ENCODE measurements around the gene RCVRN.

The RCVRN gene
- total RNA-seq, result 0 reads per million in 2 donors

DNA sequence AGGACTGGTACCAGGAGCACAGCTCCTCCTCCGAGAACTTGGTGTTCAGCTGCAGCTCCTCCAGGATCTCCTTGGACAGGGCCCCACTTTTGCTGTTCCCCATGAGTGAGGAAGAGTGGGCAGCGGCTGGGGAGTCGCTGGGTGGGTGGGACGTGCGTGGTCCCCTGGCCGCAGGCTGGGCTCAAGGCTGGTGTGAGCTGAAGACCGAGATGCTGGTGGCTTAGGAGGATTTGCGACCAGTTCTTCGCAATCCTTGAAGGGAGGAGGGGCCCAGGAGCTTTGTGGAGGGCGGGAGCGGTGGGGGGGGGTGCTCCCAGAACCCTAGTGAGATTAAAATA is at the start of gene RCVRN:
Gene RCVRN (minus strand): TSS at position 194 of the 338 bp plus-strand sequence. CDS start 91 bp downstream, at position 103.
- no peak for DNase-seq

DNA sequence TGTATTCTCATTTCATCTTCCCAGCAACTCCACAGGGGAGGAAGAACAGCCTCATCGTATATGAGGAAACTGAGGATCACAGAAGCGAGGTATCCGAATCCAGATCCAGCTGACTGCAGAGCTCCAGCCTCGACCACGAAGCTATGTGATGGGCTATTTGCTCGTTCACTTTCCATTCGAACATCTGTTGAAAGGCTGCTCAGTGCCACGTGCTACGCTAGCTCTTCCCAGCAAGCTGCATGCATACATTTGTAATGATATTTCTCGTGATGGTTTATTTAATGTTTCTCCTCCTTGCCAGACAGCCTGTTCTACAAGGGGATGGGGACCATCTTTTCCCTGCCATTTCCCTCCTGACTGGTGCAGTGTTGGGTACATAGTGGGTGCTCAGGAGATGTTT is 48.4 kb upstream of the RCVRN start:
- no peak for DNase-seq

DNA sequence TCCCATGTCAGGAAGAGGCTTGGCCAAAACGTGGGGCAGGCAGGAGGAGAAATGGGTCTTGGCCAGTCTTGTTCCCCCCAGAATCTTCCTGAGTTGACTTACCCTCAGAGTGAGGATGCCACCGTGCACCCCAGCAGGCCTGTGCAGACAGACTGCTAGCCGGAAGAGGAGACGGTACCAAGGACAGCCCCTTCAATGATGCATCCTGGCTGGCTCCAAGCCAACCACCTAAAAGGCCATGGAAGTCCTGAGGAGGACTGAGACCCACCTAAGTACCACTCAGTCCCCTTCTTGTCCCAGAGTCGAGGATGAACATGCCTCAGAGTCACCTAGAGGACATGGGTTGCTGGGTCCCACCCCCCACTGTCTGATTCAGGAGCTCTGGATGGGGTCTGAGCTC is 46.7 kb upstream of the RCVRN start:
- DNase-seq, result no peak

DNA sequence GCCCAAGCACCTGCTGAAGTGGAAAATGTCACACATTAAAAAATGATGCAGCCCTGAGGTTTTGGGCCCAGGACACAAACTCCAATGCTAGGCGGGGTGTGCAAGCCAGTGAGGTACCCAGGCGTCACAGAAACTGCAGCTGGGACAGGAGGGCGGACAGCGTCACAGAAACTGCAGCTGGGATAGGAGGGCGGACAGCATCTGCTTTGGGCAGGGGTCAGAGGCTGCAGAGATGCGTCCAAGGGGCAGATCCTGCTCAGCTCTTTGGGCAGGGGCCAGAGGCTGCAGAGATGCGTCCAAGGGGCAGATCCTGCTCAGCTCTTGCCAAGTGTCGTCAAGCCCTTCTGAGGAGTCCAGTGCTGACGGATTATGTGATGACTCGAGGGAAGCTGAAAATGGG is 43.9 kb upstream of the RCVRN start:
- DNase-seq, result no peak

DNA sequence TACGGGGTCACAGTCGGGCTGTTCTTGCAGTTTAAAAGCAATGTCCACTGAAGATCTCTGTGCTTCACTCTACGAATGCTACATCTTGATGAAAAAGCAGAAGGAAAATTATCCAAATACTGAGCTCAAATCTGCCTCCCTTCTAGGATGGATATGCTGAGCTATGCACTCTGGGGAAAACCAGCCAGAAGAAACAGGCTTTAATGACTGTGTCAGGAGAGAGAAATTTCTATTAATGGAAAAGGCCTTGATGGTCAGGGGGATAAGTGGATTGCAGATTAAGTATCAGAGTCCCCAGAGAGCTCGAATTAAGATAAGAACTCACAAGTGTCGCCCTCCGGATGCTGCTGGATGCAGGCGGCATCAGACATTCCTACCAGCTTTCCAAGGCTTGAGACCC is 39.6 kb upstream of the RCVRN start:
- DNase-seq, result no peak

DNA sequence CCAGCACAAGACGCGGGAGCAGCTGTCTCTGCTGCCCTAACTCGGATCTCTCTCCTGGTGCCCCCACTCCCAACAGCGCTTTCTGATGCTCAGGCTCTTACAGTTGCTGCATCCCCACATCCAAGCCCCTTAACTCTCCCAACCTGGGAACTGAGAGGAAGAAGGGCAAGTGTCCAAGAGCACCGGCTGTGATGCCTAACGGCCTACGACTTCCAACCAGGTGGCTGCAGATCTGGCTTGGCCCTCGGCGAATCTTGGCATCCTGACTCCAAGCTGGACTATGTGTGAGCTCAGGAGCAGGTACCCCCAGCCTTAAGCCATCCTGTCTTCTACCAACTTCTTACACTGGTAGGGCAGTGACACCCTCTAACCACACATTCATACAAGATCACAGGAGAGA is 38.3 kb upstream of the RCVRN start:
- DNase-seq, result no peak

DNA sequence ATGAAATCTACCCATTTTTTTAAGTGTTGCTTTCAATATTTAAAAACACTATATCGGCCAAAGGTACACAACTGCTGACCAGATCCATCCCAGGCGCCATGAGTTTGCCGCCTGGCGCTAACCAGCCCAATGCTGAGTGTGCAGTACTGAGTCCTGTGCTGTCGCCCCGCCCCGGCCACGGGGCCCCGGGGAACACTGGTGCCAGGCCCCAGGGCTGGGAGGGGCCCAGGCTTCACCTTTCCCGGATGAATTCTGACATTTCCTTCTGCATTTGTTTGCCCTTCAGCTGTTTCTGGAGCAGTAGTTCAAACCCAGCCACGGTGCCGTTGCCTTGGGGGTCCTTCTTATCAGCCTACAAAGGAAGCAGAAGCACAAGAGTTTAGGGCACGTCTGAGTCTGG is 37.8 kb upstream of the RCVRN start:
- no peak for DNase-seq

DNA sequence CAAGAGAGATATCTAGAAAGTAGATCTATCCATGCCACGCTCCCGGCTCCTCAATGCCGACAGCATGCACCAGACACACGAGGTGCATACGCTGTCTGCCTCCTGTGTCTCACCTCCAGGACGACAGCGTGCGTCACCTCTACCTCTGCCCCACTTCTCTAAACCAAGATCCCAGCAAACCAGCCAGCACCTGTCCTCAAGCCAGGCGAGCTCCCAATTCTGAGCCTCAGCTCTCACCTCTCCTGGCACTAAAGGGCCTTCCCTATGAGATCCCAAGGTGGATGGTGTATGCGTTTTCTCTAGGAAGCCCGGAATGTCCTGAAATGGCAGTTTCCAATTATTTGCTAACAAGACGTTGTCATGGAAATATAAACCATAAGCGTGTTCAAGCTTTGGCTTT is 36.2 kb upstream of the RCVRN start:
- DNase-seq, result no peak

DNA sequence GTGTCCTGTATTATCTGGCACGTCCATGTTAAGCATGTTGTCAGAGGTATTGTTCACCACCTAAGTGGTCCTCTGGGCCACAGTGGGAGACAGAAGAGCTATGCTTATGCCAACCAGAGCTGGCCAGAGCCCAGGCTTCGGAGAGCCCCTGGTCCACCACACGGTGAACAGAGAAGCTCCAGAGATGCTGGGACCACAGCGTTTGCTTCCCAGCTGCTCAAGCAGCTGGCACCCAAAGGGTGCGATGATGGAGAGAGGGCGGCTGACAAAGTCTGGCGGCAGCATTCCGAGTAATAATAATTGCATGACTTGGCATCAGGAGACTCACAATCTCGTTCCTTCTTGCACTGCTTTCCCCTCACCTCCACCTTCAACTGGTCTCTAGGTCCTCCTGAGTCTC is 35.8 kb upstream of the RCVRN start:
- DNase-seq, result no peak

DNA sequence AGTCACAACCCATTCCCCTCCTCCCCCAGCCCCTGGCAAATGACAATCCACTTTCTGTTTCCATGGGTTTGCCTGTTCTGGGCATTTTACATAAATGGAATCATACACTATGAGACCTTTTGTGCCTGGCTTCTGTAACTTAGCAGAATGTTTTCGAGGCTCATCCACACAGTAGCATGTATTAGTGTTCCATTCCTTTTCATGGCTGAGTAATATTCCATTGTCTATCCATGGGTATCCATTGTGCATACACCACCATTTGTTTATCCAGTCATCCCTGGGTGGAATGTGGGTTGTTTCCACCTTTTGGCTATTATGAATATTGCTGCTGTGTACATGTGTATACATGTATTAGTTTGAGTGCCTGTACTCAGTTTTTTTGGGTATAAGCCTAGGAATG is 33.7 kb upstream of the RCVRN start:
- DNase-seq, result no peak

DNA sequence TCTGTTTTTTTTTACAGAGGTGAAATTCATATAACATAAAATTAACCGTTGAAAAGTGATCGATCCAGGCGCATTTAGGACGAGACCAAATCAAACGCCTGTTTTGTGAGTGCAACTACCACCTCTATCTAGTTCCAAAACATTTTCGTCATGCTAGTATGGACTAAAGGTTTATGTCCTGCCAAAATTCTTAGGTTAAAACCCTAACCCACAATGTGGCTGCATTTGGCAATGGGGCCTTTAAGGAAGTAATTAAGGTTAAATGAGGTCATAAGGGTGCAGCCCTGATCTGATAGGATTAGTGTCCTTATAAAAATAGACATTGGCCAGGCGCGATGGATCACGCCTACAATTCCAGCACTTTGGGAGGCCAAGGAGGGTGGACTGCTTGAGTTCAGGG is 32.8 kb upstream of the RCVRN start:
- DNase-seq, result no peak

DNA sequence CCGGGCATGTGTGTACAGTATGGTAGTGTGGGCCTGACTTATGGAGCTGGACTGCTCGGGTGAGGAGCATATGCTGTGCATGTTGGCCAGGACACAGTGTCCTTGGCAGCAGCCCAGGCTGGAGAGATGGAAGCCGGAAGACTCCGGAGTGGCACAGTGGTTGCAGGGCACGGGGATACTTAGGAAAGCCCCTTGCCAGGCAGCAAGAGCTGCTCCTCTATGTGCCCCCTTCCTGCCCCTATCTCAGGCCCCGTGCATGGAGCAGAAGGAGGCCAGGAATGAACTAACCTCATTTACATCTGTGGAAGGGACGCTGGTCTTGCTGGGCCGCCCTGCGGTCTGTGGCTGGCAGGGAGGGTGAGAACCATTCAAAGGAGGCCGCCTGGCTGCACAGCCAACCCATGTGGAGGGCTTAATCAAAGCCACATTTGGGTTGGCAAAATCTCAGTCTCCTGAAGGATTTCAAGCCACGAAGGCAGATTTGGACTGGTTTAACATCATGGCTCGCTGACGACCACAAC is 32.2 kb upstream of the RCVRN start:
- DNase-seq, result no peak

DNA sequence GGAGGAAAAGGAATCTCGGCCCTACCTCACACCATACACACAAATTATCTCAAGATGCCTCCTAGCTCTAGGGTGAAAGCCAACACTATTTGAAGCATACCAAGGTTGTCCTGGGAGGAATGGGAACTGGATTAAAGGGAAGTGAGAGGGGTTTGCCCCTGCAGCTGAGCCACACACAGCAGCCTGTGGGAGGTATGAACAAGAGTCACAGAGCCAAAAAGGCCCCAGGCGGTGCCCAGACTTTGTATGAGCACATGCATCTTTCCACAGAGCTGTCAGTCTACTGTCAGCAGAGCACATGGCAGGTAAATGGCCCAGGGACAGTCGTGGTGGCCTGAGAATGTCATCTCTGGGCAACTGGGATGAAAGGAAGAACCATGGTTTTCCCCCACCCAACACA is 31.0 kb upstream of the RCVRN start:
- DNase-seq, result no peak

DNA sequence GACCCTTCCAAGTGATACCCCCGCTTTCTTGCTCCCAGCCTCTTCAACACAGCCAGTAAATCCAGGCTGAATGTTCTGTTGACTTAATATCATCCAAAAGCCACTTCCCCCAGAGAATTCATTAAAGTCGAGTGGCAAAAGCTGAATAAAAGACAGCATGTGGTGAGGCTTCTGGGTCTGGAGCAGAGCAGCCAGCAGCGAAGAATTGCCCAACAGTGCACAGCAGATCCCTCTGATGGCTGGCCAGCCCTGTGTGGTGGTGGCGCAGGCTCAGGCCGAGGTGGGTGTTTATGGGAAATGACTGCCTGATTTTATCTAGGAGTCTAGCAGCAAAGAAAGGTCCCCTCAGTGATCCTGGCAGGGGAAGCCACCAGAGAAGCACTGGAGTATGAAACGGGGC is 30.3 kb upstream of the RCVRN start:
- no peak for DNase-seq

DNA sequence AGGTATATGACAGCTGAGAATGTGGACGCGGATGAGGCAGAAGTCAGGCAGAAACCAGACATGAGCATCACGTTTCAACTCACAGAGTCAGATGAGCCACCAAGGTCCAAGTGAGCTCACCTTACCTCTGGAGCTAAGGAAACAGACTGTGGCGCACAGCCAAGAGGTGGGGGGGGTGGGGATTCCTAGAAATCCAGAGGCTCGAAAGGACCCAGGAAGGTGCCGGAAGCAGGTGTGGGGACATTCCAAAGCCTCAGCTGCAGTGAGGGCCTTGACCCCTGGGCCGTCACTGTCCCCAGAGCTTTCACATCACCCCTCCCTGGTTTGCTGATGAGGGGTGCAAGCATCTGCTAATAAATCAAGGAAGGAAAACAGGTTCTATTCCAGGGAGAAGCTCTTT is 29.3 kb upstream of the RCVRN start:
- no peak for DNase-seq

DNA sequence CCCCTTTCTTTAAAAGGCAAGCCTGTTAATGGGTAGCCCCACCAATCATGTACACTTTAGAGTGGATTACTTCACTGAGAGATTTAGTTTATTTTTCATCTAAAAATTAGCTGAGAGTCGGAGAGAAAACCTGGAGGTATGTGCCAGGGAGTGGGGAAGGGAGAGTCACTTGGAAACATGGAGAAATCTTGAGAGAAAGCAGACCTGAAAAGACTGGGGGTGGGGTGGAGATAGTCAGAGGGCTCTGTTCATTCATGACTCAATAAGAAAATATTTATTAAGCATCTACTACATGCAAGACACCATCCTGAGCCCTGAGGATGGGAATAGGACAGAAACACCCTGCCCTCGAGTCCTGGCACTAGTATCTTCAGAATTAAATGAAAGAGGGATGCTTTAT is 27.4 kb upstream of the RCVRN start:
- no peak for DNase-seq

DNA sequence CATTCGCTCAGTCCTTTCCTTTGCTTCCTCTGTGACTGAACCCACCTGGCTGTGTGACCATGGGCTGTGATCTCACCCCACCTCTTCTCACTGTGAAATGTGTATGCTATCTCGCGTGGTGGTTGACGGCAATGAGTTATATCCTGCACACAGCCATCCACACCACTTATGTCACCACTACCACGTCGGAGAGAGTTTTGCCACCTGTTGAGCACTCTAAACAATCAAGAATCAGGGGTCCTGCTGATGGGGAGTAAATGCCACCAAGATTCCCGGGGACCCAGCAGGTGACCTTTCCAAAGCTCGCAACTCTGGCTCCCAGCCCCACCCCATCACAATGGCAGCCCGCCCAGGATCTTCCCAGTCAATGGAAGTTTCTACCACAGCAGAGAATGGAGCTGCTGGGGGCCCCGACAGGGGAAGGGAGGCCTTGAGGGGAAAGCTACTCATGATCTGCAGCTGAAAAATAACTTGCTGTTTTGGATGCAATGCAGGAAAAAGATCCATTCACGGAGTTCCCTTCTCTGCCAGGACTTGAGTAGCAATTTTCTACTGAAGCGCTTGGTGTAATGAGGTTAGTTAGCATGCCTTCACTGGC is 26.2 kb upstream of the RCVRN start:
- no peak for DNase-seq

DNA sequence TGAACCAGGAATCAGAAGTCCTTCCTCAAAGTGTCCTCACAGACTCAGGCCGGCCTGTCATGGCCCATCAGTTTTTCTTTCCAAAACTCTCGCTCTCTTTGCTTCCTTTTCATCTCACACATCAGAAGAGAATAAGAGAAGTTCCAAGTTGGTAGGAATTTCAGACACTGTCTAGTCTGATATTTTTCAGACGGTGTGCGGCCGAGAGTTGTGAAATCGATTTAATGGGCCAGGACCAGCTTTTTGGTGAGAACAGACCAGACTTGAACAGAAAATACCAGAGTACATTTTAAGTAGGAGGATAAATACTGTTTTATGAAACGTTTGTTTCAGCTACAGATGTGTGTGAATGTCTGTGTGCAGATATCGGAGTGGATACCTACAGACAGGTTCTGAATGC is 24.8 kb upstream of the RCVRN start:
- no peak for DNase-seq

DNA sequence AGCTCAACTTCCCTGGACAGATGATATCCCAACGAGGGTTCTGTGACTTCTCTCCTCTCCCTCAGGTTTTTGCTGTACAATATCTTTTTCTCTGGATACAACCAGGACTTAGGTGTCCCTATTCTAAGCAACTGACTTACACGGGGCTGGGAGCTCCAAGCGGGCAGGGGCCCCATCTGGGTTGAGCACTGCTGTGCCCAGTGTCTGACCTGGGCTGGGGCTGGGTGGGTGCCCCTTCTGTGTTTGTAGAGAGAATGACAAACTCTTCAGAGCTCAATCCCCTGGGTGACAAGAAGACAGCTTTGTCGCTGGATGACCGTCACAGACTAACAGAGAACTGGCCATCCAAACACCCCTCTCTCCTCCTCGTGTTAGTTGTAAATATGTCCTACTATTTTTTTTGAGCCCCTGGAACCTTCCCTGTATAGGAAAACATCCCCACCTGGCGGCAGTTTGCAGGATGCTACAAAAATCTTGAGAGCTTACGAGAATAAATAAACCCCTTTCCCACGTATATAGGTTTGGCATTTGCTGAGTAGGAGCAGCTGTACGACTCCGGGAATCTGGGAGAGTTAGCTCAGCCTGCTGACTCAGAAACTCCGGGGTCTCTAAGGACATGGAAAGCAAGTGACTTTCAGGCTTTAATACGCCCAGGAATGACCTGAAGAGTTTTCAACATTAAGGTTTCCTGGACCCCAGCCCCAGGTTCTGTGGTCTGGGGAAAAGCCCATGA is 23.7 kb upstream of the RCVRN start:
- no peak for DNase-seq

DNA sequence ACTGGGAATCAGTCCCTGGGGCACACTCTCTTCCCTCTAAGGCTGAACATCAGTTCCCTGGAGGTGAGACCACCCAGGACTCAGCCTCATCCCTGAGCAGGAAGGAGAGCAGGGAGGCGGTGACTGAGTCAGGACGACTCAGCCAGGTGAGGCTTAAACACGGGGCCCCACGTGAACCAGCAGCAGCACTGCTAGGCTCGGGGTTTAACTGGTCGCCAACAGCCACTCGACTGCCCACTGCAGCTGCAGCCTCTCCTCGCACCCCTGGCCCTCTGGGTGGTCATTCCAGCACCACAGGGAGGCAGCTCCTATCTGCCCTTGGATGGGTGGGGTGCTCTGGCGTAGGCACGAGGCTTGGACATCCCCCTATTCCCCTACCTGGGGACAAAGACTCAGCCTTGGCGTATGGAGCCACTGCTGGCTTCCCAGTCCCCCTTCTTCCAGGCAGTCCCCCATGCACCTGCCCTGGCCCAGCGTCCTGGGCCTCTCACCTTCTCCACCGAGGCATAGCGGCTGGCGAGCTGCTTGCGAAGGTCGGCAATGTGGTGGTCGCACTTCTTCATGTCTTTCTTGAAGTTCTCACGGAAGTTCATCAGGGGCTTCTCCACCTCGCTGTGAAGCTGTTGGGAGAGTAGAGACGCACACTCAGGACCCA is 21.2 kb upstream of the RCVRN start:
- DNase-seq, result no peak

DNA sequence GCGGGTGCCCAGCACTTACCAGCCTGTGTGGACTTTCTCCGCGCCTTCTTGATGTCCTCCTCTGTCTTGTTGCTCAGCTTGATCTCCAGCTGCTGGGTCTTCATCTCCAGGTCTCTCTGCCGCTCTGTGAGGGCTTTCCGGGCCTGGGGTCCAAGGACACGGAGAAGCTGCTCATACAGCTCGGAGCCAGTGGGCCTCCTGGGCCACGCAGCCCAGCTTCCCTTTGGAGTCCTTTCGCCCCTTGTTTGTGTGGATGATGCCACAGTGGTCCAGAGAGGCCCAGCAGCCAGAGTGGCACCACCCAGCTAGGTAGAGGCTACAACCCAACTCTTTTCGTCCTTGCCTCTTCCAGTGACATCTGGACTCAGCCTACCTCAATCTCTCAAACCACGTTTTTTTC is 20.4 kb upstream of the RCVRN start:
- no peak for DNase-seq

DNA sequence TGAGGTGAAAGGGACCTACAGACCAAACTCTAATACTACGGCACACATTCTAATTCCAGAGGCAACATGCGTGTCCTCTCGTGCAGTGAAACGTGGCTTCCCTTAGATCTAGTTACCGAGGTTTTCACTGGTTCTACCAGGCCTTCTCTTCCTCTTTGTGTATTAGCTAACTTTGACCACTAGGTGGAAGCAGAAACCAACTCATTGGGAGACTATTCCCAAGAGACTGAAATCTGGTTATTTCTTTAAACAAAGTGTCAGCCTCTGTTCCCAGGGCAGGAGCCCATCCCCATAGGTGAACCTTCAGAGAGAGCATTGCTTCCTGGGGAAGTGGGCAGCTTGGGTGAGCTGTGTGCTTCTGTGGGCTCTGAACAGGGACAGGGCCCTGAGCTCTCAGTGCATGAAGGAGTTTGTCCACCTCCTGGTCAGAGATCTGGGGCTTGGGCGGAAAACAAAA is 19.7 kb upstream of the RCVRN start:
- DNase-seq, result peak in 1 of 5 experiments; percentile 47

DNA sequence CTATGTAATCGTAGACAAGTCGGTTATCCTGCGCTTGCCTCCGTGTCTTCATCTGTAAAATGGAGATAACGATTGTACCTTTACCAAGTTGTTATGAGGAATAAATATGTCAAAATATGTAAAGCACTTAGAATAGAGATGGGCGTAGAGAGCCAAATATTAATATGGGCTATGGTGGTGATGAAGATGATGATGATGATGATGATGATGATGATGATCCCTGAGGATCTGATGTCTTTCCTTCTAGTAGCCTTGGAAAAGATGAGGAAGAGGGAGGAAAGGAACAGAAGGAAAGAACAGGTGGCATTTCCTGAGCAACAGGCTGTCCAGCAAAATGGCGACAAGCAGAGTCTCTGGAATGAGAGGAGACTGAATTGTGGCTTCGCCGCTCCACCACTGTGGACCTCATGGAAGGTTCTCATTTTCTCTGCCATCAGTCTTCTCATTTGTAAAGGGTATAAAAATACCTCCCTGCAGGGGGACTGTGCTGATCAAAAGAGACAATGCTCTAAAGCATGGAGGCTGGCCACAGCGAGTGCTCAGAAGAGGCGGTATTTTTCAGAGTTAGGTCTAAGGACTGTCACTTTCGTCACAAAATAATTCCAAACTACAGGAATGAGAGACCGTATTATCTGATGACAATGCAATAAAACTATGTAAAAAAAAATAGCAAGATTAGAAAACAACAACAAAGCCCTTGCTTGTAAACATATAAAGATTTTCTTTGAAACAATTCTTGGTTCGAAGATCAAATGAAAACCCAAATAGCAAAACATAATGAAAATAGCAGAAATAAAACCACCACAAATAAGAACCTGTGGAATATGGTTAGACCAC is 17.2 kb upstream of the RCVRN start:
- DNase-seq, result no peak
